Measurements from ENCODE around the gene HOXB6. TPM values are rescaled to one million over a fixed set of nuclear protein-coding genes. Genes with fewer than 3 reads are reported as not detected.

The HOXB6 gene
- total RNA-seq, 2 donors from 2014 or later: not detected

DNA sequence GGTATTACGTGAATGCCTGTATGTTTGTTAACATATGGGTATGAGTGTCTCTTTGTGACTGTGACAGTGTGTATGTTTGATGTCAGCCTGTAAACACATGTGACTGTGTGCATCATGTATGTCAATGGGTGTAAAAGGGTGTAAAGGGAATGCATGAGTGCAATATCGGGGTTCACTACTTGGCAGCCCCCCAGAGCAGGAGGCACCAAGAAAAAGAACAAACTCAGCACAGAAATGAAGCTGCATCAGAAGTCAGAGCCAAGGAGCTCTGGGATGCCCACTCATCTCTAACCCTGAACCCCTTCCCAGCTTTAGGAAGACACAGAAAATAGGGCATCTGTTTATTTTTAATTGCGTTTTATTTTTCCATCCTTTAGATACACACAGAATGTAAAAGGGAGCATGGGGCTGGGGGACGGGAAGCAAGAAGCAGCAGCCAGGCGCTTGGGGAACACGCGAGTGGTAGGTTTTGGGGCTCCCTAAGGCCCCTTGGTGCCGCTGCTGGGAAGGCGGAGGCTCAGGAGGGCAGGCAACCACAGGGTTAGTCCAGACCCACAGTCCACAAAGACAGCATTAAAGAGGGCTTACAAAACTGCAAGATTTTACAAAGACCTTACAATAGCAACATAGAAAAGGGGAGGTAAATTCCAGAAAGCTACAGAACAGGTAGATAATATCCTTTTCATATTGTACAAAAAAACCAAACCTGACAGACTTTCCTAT, 2.3 kb upstream of the HOXB6 start:
- H3K4me1 Mint-ChIP-seq: no peaks in the 10 kb centered on the region
- Histone ChIP-seq H3K27ac (ENCODE audit: low read depth, low read length) (no peak overlapping the region), H3K4me1 (ENCODE audit: control insufficient read depth, insufficient read depth, low read length) (no peaks in the 10 kb centered on the region), H3K27me3 (ENCODE audit: control insufficient read depth, insufficient read depth, low read length, poor library complexity, severe bottlenecking) (peaks cover 100% of the 10 kb centered on the region), H3K9me3 (ENCODE audit: control insufficient read depth, low read length) (peaks cover 16% of the 10 kb centered on the region), H3K36me3 (ENCODE audit: control insufficient read depth, insufficient read depth, low read length) (no peaks in the 10 kb centered on the region), H3K4me3 (ENCODE audit: low read length) (no peak overlapping the region), H3K9ac (ENCODE audit: extremely low read depth, low read length, poor library complexity, severe bottlenecking) (no peak overlapping the region)
- H3K4me3 Mint-ChIP-seq: no peak overlapping the region
- no peak overlapping the region for H3K27ac Mint-ChIP-seq
- peaks cover 100% of the 10 kb centered on the region for H3K27me3 Mint-ChIP-seq (ENCODE audit: insufficient read depth)
- 26 to 31% methylated on average over 2 to 9 of the region's 9 CpGs for WGBS, 2 experiments (ENCODE audit: insufficient coverage in 1 of 2, insufficient read length in 1 of 2)
- no peak for DNase-seq
- H3K36me3 Mint-ChIP-seq (ENCODE audit: low read depth): no peaks in the 10 kb centered on the region
- peaks cover 2% of the 10 kb centered on the region for H3K9me3 Mint-ChIP-seq
- TF ChIP-seq, protein P1, sequence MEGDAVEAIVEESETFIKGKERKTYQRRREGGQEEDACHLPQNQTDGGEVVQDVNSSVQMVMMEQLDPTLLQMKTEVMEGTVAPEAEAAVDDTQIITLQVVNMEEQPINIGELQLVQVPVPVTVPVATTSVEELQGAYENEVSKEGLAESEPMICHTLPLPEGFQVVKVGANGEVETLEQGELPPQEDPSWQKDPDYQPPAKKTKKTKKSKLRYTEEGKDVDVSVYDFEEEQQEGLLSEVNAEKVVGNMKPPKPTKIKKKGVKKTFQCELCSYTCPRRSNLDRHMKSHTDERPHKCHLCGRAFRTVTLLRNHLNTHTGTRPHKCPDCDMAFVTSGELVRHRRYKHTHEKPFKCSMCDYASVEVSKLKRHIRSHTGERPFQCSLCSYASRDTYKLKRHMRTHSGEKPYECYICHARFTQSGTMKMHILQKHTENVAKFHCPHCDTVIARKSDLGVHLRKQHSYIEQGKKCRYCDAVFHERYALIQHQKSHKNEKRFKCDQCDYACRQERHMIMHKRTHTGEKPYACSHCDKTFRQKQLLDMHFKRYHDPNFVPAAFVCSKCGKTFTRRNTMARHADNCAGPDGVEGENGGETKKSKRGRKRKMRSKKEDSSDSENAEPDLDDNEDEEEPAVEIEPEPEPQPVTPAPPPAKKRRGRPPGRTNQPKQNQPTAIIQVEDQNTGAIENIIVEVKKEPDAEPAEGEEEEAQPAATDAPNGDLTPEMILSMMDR (conservative IDR thresholded peaks at IDR 0.05): no peak

GRCh38 chr17:48605991-48606891, 1.5 kb upstream of the HOXB6 start:
- Histone ChIP-seq H3K27ac (ENCODE audit: low read depth, low read length) (peak overlapping the region; percentile 24), H3K9ac (ENCODE audit: extremely low read depth, low read length, poor library complexity, severe bottlenecking) (no peak overlapping the region), H3K4me1 (ENCODE audit: control insufficient read depth, insufficient read depth, low read length) (no peaks in the 10 kb centered on the region), H3K9me3 (ENCODE audit: control insufficient read depth, low read length) (peaks cover 16% of the 10 kb centered on the region), H3K36me3 (ENCODE audit: control insufficient read depth, insufficient read depth, low read length) (no peaks in the 10 kb centered on the region), H3K27me3 (ENCODE audit: control insufficient read depth, insufficient read depth, low read length, poor library complexity, severe bottlenecking) (peaks cover 100% of the 10 kb centered on the region), H3K4me3 (ENCODE audit: low read length) (no peak overlapping the region)
- Mint-ChIP-seq H3K4me1 (no peaks in the 10 kb centered on the region), H3K27ac (no peak overlapping the region), H3K36me3 (ENCODE audit: low read depth) (no peaks in the 10 kb centered on the region), H3K4me3 (no peak overlapping the region), H3K9me3 (peaks cover 2% of the 10 kb centered on the region), H3K27me3 (ENCODE audit: insufficient read depth) (peaks cover 100% of the 10 kb centered on the region)
- WGBS, 2 experiments (ENCODE audit: insufficient coverage in 1 of 2, insufficient read length in 1 of 2): 14% methylated on average over 17 to 41 of the region's 41 CpGs
- TF ChIP-seq, protein P1 (conservative IDR thresholded peaks at IDR 0.05): no peak
- peak; percentile 66 for DNase-seq

DNA sequence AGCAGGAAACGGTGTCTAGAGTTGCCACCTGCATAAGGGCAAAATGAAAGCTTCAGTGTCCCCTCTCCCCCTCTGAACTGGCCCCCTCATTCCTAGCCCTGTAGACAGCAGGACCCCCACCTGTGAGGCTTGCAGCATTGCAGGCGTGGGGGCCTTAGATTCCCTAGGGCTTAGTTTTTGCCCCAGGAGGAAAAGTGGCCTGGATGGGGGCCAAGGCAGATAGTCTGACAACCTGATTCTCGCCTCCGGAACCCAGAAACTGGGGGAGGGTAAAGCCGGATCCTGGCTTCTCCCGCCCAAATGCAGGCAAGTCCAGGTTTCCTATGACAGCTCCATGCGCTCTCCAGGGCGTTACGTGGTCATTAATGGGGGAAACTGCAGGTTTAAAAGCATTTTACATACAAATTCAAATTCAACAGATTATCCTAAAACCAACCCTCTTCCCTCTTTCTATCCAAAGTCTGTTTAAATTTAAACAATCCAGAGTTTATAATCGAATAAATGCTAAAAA, 678 bp upstream of the HOXB6 start:
- no peak overlapping the region for H3K4me3 ChIP-seq (ENCODE audit: low read length)
- no peaks in the 10 kb centered on the region for H3K4me1 ChIP-seq (ENCODE audit: control insufficient read depth, insufficient read depth, low read length)

More for the DNA sequence above, 678 bp upstream of the HOXB6 start:
- H3K27me3 Mint-ChIP-seq (ENCODE audit: insufficient read depth): peaks cover 100% of the 10 kb centered on the region
- peaks cover under 1% of the 10 kb centered on the region for H3K4me1 Mint-ChIP-seq
- Histone ChIP-seq H3K9me3 (ENCODE audit: control insufficient read depth, low read length) (peaks cover 16% of the 10 kb centered on the region), H3K27me3 (ENCODE audit: control insufficient read depth, insufficient read depth, low read length, poor library complexity, severe bottlenecking) (peaks cover 100% of the 10 kb centered on the region), H3K36me3 (ENCODE audit: control insufficient read depth, insufficient read depth, low read length) (no peaks in the 10 kb centered on the region), H3K27ac (ENCODE audit: low read depth, low read length) (no peak overlapping the region), H3K9ac (ENCODE audit: extremely low read depth, low read length, poor library complexity, severe bottlenecking) (no peak overlapping the region)
- no peaks in the 10 kb centered on the region for H3K9me3 Mint-ChIP-seq
- 8 to 9% methylated on average over 9 to 10 of the region's 10 CpGs for WGBS, 2 experiments (ENCODE audit: insufficient coverage in 1 of 2, insufficient read length in 1 of 2)
- TF ChIP-seq, protein P1 (conservative IDR thresholded peaks at IDR 0.05): no peak
- H3K4me3 Mint-ChIP-seq: no peak overlapping the region
- DNase-seq: no peak
- H3K36me3 Mint-ChIP-seq (ENCODE audit: low read depth): no peaks in the 10 kb centered on the region
- H3K27ac Mint-ChIP-seq: no peak overlapping the region

Data from endodermal cell (in vitro differentiated cells).